ENCODE data around the gene KLHL7.
"Not testable (repeated sequence)": the region's sequence is repeated elsewhere in the genome, so short reads cannot be mapped to it uniquely, and the experiment has no call there.

KLHL7 gene

GRCh38 chr7:23184291-23184690 is 78.7 kb downstream of the KLHL7 start:
- DNase-seq, result no peak

- DNase-seq, result no peak
Measured at GRCh38 chr7:23184709-23185359, 79.2 kb downstream of the KLHL7 start.

- DNase-seq, result no peak
Measured at GRCh38 chr7:23185980-23186379, 80.4 kb downstream of the KLHL7 start.

- DNase-seq, result no peak
Measured at GRCh38 chr7:23191022-23191421, 85.4 kb downstream of the KLHL7 start.

- not testable (repeated sequence) for DNase-seq
Measured at GRCh38 chr7:23193650-23194227, 88.2 kb downstream of the KLHL7 start.

- DNase-seq, result no peak
Measured at GRCh38 chr7:23196306-23196705, 90.7 kb downstream of the KLHL7 start.

GRCh38 chr7:23197745-23198144 is 92.2 kb downstream of the KLHL7 start:
- not testable (repeated sequence) for DNase-seq

- DNase-seq, result no peak
Measured at GRCh38 chr7:23200331-23200730, 94.7 kb downstream of the KLHL7 start.

- DNase-seq, result no peak
Measured at GRCh38 chr7:23204241-23204640, 98.7 kb downstream of the KLHL7 start.

GRCh38 chr7:23205577-23205908 is 100.0 kb downstream of the KLHL7 start:
- DNase-seq, result no peak

- DNase-seq, result no peak
Measured at GRCh38 chr7:23205909-23206767, 100.6 kb downstream of the KLHL7 start.

- DNase-seq, result no peak
Measured at GRCh38 chr7:23207021-23207420, 101.4 kb downstream of the KLHL7 start.

- DNase-seq, result no peak
Measured at GRCh38 chr7:23207884-23208283, 102.3 kb downstream of the KLHL7 start.

- no peak for DNase-seq
Measured at GRCh38 chr7:23208316-23208715, 102.7 kb downstream of the KLHL7 start.

GRCh38 chr7:23210506-23210905 is 104.9 kb downstream of the KLHL7 start:
- no peak for DNase-seq

- DNase-seq, result no peak
Measured at GRCh38 chr7:23211589-23211988, 106.0 kb downstream of the KLHL7 start.

- no peak for DNase-seq
Measured at GRCh38 chr7:23212395-23212794, 106.8 kb downstream of the KLHL7 start.

GRCh38 chr7:23212841-23213240 is 107.3 kb downstream of the KLHL7 start:
- no peak for DNase-seq

GRCh38 chr7:23213755-23214154 is 108.2 kb downstream of the KLHL7 start:
- DNase-seq, result no peak

- DNase-seq, result no peak
Measured at GRCh38 chr7:23214423-23214822, 108.8 kb downstream of the KLHL7 start.

- DNase-seq, result no peak
Measured at GRCh38 chr7:23214938-23215337, 109.4 kb downstream of the KLHL7 start.

GRCh38 chr7:23216021-23216420 is 110.4 kb downstream of the KLHL7 start:
- peak; percentile 45 for DNase-seq

- no peak for DNase-seq
Measured at GRCh38 chr7:23218196-23218595, 112.6 kb downstream of the KLHL7 start.

GRCh38 chr7:23220690-23221305 is 115.2 kb downstream of the KLHL7 start:
- no peak for DNase-seq
